ENCODE data around the gene COL15A1. TPM values are rescaled to one million over a fixed set of nuclear protein-coding genes. Genes with fewer than 3 reads are reported as not detected.
A peak's percentile ranks its signal among the peaks of the same experiment; 100 is the strongest.
"Not testable (repeated sequence)": the region's sequence is repeated elsewhere in the genome, so short reads cannot be mapped to it uniquely, and the experiment has no call there.

Gene COL15A1
- polyA plus RNA-seq (ENCODE audit: insufficient read length), result 227 TPM

GRCh38 chr9:98943682-98944056 lies at the start of gene COL15A1:
Gene COL15A1, plus strand, starts transcription at chr9:98943907. Its CDS starts 155 bp downstream, at chr9:98944062.
- no peak for DNase-seq

GRCh38 chr9:98894171-98894570 lies 49.5 kb upstream of the COL15A1 start:
- DNase-seq, result no peak

GRCh38 chr9:98894761-98895160 lies 48.9 kb upstream of the COL15A1 start:
- no peak for DNase-seq

GRCh38 chr9:98896632-98897031 lies 47.1 kb upstream of the COL15A1 start:
- DNase-seq, result no peak

GRCh38 chr9:98897745-98898144 lies 46.0 kb upstream of the COL15A1 start:
- no peak for DNase-seq

- peak; percentile 60 for DNase-seq
Measured at GRCh38 chr9:98899408-98900056, 44.2 kb upstream of the COL15A1 start.

- no peak for DNase-seq
Measured at GRCh38 chr9:98900244-98900643, 43.5 kb upstream of the COL15A1 start.

GRCh38 chr9:98900725-98901124 lies 43.0 kb upstream of the COL15A1 start:
- no peak for DNase-seq

GRCh38 chr9:98901843-98902242 lies 41.9 kb upstream of the COL15A1 start:
- not testable (repeated sequence) for DNase-seq

GRCh38 chr9:98902516-98902915 lies 41.2 kb upstream of the COL15A1 start:
- no peak for DNase-seq

- DNase-seq, result no peak
Measured at GRCh38 chr9:98902925-98903324, 40.8 kb upstream of the COL15A1 start.

- DNase-seq, result no peak
Measured at GRCh38 chr9:98903961-98904411, 39.7 kb upstream of the COL15A1 start.

- DNase-seq, result no peak
Measured at GRCh38 chr9:98905015-98905414, 38.7 kb upstream of the COL15A1 start.

GRCh38 chr9:98906273-98907040 lies 37.2 kb upstream of the COL15A1 start:
- no peak for DNase-seq

GRCh38 chr9:98907055-98907454 lies 36.7 kb upstream of the COL15A1 start:
- no peak for DNase-seq

- DNase-seq, result no peak
Measured at GRCh38 chr9:98908897-98909634, 34.6 kb upstream of the COL15A1 start.

- no peak for DNase-seq
Measured at GRCh38 chr9:98909935-98910334, 33.8 kb upstream of the COL15A1 start.

GRCh38 chr9:98911042-98911441 lies 32.7 kb upstream of the COL15A1 start:
- no peak for DNase-seq

- not testable (repeated sequence) for DNase-seq
Measured at GRCh38 chr9:98911738-98912137, 32.0 kb upstream of the COL15A1 start.

GRCh38 chr9:98912450-98912849 lies 31.3 kb upstream of the COL15A1 start:
- no peak for DNase-seq

GRCh38 chr9:98913044-98913443 lies 30.7 kb upstream of the COL15A1 start:
- no peak for DNase-seq

GRCh38 chr9:98913705-98914104 lies 30.0 kb upstream of the COL15A1 start:
- DNase-seq, result no peak

- no peak for DNase-seq
Measured at GRCh38 chr9:98915599-98915998, 28.1 kb upstream of the COL15A1 start.

Data from hindlimb muscle (tissue), 1 donor.